ENCODE results near the gene GALNT5.

The GALNT5 gene

GRCh38 chr2:157296958-157297357 is 39.5 kb downstream of the GALNT5 start:
- DNase-seq: no peak

DNA sequence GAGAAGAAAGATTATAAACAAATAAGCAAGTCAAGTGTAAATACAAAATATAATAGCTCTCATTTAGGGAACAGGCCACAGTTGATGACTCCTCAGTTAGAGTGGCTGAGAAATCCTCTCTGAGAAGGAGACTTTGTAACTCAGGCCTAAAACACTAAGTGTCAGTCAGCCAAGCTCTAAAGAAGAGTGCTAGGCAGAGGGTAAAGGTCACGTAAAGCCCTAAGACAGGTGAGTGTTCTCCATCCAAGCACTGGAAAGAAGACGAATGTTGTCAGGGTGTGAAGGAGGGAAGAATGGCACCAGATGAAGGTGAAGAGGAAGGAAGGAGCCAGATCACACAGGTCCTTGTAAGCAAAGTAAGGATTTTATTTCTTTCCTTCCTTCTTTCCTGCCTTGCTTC is 43.8 kb downstream of the GALNT5 start:
- no peak for DNase-seq

- peak; percentile 88 for DNase-seq
These were observed 45.1 kb downstream of the GALNT5 start for GRCh38 chr2:157302492-157303099.

GRCh38 chr2:157303612-157304011 is 46.1 kb downstream of the GALNT5 start:
- DNase-seq: no peak

DNA sequence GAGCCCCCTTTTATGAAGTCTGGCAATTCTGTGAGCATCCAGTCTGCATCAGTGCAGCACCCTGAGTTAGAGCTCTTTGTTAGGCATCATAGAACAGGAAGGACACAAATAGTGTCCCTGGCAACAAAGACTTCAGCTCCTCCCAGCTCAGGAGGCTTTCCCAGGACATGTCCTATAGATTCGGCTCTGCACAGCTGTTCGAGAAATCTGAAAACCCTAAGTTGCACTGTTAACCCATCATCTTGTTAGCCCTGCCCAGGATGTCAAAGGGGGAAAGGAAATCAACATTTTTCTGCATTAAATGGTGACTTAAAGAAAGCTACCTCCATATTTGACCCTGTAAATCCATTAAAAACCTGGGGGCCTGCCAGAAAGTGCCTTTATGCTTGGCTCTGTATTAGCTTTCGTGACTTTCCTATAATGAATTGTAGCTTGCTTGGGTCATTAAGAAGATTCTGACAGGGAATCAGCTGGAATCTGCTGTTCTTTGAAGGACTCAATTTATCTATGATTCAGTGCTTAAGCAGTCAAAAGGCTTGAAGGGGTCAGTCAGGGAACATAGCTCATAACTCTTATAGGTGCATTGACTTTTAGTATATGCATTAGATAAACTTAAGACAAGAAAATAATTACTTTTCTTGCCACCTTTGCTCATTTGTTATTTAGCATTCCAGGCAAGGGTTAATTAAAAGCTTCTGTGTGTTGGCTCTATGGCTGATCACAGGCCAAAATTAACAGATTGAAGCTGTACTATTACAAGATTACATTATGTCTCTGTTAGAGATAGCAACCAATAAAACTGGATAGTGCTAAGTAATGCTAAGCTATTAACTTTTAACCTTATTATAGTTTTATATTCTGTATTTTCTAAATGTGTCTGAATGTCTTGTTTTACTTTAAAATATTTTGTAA is 47.6 kb downstream of the GALNT5 start:
- DNase-seq: peak; percentile 88

DNA sequence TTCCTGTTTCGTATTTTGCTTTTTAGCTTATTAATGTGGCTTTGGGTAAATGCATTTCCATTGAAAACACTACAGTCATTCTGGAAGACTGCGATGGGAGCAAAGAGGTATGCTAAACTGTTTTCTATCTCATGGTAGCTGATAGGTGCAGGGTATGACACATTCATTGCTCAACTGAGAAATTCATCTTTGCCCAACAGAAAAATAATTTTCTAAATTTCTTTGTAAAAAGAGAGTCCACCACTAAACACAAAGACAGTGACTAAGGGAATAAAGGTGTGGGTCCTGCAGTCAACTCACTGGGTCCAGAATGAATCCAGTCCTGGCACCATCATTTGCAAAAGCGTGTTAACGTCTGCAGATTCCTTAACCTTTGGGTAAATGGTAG is 48.2 kb downstream of the GALNT5 start:
- DNase-seq: no peak

GRCh38 chr2:157307021-157307420 is 49.5 kb downstream of the GALNT5 start:
- DNase-seq: peak; percentile 15

GRCh38 chr2:157309878-157310277 is 52.4 kb downstream of the GALNT5 start:
- no peak for DNase-seq

DNA sequence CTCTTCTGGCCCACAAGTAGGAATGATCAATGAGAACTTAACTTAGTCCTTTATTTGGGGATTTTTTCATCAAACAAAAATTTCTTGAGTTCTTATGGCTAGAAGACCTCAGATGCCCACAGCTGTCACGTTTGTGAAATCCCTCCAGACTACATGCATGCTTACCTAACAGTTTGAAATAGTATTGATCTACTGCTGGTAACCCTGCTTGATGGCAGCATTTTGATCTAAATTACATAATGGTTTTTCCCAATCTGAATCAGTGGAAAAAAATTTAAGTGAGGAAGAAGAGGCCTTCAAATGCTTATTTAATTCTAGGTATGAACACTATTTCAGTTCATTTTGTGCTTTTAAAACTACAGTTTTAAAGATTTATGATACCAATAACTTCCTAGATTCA is 54.2 kb downstream of the GALNT5 start:
- DNase-seq: no peak

DNA sequence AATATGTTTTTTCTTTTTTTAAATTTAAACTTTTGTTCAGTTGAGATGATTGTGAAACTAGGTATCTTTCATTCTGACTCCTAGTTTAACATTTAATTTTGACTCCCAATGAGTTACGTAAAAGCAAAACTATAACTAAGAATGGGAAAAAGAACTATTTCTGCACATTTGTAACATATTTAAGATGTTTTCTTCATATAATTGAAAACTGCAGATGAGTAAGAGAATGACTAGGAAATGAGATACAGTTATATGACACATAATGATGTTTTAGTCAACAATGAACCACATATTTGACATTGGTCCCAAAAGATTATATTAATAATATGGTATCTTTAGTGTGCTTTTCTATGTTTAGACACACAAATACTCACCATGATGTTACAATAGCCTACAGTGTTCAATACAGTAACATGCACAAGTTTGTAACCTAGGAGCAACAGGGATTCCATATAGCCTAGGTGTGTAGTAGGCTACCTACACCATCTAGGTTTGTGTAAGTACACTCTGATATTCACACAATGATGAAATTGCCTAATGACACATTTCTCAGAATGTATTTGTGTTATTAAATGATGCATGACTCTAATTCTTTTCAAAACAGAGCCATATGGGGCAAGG is 55.5 kb downstream of the GALNT5 start:
- DNase-seq: peak; percentile 83

DNA sequence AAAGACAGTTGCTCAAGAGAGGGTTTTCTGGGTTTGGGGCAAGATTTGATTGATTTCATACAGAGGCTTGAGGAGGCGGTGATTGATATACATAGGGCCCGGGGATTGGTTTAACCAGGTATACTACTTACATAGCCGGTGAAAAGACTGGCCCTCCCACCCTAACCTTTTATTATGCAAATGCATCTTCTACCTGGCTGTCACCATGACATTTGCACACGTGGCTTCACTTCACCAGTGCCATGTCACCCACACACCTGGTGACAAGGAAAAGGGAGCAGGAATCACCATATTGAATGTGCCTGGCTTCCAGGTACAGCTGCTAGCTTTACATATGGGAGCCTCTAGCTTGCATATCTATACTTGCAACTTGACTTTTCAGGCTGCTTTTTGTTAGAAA is 58.4 kb downstream of the GALNT5 start:
- DNase-seq: no peak

DNA sequence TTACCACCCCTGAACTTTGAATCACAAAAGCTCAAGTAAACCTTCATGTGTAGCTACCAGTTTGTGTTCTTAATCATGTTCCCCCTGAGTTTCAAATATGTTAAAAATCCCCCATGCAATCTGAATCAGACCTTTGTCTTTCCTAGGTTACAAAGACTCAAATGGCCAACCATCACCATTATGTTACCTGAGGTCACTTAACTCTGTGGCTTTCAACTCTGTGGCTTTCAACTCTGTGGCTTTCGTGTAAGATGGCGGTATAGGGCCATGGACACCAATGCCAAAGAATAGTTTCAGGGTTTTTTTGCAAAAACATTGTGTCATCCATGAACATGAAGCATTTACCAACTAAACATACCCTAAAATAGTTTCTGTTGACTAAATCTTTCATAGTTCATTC is 61.4 kb downstream of the GALNT5 start:
- no peak for DNase-seq

- no peak for DNase-seq
These were observed 62.3 kb downstream of the GALNT5 start for GRCh38 chr2:157319795-157320194.

DNA sequence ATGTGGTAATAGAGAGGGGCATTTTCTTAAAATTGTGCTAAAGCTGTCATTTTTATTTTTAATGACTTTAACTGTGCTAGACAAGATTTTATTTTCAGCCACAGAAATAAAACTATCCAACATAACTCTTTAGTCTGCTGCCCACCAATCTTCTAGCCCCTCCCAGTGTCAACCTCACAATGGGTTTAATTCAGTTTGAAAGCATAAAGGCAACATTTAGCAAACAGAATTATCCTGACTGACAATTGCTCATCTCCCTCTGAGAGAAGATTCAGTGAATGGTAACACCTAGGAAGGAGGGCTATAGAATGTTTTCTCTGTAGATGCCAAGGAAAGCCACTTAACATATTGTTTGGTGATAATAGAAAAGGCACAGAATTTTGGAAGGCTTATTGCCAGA is 62.9 kb downstream of the GALNT5 start:
- DNase-seq: no peak

DNA sequence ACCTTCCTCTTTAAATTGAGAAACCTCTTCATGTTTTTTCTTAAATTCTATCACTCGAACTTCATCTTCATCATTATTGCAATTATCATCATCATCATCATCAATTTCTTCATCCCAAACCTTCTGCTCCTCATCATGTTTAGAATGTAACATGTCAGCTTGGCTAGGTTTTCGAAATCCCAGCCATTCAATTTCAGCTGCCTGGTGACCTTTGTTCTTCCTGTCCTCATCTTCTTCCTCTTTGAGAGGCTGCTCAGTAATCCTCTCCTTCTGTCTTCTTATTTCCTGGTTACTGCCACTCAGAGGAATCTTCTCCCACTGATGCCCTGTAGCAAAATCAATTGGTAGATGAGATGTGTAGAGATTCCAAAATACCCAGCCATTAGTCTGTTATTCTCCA is 64.0 kb downstream of the GALNT5 start:
- DNase-seq: no peak

DNA sequence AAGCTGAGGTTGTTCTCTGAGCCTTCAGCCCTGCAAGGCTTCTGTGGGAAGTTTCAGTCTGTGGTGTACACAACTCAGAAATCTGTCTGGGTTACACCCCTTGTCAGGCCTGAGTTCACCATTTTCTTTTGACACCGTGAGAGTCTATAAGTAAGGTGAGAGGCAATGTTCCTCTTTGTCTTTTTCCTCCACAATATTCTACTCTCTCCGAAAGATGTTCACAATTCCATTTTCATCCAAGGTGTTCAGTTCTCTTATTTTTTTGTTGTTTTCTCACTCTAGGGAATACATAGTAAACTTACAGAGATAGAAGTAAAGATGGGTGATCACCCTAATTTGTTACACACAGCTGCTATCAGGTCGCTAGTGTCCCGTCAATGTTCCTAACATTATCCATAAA is 64.9 kb downstream of the GALNT5 start:
- DNase-seq: no peak

- no peak for DNase-seq
These were observed 66.9 kb downstream of the GALNT5 start for GRCh38 chr2:157324331-157324843.

DNA sequence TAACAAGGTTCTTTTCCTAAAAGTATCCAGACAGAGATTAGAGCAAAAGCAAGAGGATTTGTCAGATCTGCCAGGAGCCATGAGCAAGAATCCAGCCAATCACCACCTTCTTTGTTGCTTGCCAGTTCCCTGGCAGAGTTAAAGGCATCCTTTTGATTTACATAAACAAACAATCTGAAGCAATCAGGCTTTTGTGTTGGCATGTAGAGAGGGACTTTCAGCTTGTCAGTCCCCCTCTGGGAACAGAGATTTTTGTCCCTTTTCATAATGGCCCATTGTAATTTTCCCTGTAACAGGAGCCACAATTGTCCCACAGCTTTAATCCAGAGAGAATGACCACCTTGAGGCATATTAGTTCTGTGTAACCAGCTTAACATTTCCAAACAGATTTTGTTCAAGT is 68.3 kb downstream of the GALNT5 start, which contains the start of gene ERMN:
Gene ERMN (minus strand): TSS at position 39 of the 400 bp plus-strand sequence. CDS start 182 bp downstream, outside the sequence.
- DNase-seq: peak; percentile 33

DNA sequence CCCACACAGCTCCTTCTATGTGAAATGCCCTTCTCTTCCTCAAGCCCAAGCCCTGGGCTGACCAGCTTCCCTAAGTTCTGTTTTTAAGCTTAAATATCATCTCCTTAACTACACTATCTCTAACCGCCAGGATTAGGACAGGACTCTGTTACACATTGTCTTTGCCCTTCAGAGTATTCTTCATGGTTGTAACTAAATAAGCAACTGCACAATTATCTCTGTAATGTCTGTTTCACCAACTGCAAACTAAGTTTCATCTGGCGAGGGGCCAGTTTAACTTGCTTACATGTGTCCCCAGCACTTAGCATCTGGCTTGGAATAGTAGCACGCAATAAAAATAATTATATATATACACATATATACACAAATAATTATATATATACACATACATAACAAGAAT is 69.2 kb downstream of the GALNT5 start:
- peak; percentile 59 for DNase-seq

- DNase-seq: peak; percentile 75
These were observed 69.7 kb downstream of the GALNT5 start for GRCh38 chr2:157327200-157327599.

GRCh38 chr2:157327621-157328500 is 70.4 kb downstream of the GALNT5 start:
- DNase-seq: peak; percentile 92

- peak; percentile 96 for DNase-seq
These were observed 72.0 kb downstream of the GALNT5 start for GRCh38 chr2:157329524-157329923.

Measured in NCI-H1694 treated with DMSO at 0.1 percent for 48 hours (cell line).